Naive B cell (primary cell): ENCODE data around the gene DSG2. TPM values are rescaled to one million over a fixed set of nuclear protein-coding genes. Genes with fewer than 3 reads are reported as not detected.
A peak's percentile ranks its signal among the peaks of the same experiment; 100 is the strongest.

Source experiments
- ATAC-seq, 2 donors: fragments of 150-1000 bp; cut with Tn5 transposase; 2 replicates each; pipeline ENCODE4 v1.10.0; 2021; ENCODE audit warnings: low read depth in 2 of 2, mild to moderate bottlenecking in 2 of 2, moderate library complexity in 2 of 2
- DNase-seq: peaks from one replicate; pipeline ENCODE4 v3.0.0; 2022
- H3K27ac Mint-ChIP-seq, 6 donors: one replicate each; pipeline ENCODE4 v1.8.0; 2020 to 2022; ENCODE audit warnings: mild to moderate bottlenecking in 6 of 6, mixed read lengths in 6 of 6, moderate library complexity in 5 of 6, inconsistent platforms in 2 of 6
- H3K27me3 Mint-ChIP-seq, 3 donors: one replicate each; pipeline ENCODE4 v1.8.0; 2021 to 2022; ENCODE audit warnings: mixed read lengths in 3 of 3, mild to moderate bottlenecking in 1 of 3
- H3K36me3 Mint-ChIP-seq, 2 donors: one replicate each; pipeline ENCODE4 v1.8.0; 2020 to 2022; ENCODE audit warnings: mixed read lengths in 2 of 2, inconsistent platforms in 1 of 2, mild to moderate bottlenecking in 1 of 2
- H3K4me1 Mint-ChIP-seq, 3 donors: one replicate each; pipeline ENCODE4 v1.8.0; 2020 to 2022; ENCODE audit warnings: mixed read lengths in 3 of 3, inconsistent platforms in 1 of 3, mild to moderate bottlenecking in 1 of 3, moderate library complexity in 1 of 3
- H3K4me3 Mint-ChIP-seq, 8 donors: one replicate each; pipeline ENCODE4 v1.8.0; 2020 to 2022; ENCODE audit warnings: mild to moderate bottlenecking in 8 of 8, mixed read lengths in 8 of 8, moderate library complexity in 8 of 8, inconsistent platforms in 2 of 8
- H3K9me3 Mint-ChIP-seq, 7 donors: one replicate each; pipeline ENCODE4 v1.8.0; 2020 to 2022; ENCODE audit warnings: mixed read lengths in 7 of 7, mild to moderate bottlenecking in 5 of 7, inconsistent platforms in 2 of 7, moderate library complexity in 1 of 7
- polyA plus RNA-seq, 6 donors: library from polyadenylated mRNA; unstranded; fragments of 300-500 nt; fragmentation: Illumina TruSeq; gene quantifications; one replicate each; pipeline ENCODE4 v1.2.3, GENCODE V29; 2021; ENCODE audit warnings: low read depth in 6 of 6

DSG2 gene
- polyA plus RNA-seq, 6 donors from 2014 or later, result not detected

DNA sequence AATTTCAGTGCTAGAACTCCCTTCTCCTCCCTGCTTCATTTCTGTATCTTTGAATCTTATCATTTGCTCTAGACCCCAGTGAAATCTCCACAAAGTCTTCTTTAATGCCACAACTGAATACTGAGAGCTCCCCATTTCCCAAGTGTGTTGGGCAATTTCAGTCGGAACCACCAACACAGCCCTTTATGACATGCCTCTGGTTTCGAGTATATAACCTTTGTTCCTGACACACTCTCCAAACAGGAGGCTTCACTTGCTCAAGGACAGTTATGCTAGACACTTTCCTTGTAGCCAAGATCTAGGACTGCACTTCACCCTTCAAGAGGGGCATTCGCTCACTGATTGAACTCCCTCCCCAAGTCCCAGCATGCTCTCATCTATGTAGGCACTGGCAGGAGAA is 75.1 kb downstream of the DSG2 start:
- Mint-ChIP-seq H3K36me3 (no peaks in the 10 kb centered on the region), H3K4me3 (no peak overlapping the region), H3K4me1 (no peaks in the 10 kb centered on the region), H3K9me3 (no peaks in the 10 kb centered on the region), H3K27me3 (no peaks in the 10 kb centered on the region), H3K27ac (no peak overlapping the region)
- DNase-seq (no peak), ATAC-seq (no peak)

DNA sequence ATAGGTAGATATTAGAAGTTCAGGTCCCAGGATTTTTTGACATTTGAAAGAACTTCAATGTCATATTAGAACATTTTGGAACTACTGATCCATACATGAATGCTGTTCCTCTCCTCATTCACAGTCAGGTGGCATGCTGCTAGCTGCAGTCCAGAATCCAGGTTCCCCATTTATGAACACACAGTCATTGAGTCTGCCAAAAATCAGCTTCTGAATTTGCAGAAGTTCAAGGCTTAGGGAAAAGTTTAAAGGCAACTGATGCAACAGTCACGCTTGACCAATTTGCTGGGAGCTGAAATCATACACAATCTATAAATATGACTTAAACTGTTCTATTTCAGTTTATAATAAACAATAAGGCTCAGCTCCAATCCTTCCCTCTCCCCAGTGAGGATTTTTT is 76.4 kb downstream of the DSG2 start:
- Mint-ChIP-seq H3K27ac (no peak overlapping the region), H3K27me3 (no peaks in the 10 kb centered on the region), H3K4me1 (no peaks in the 10 kb centered on the region), H3K9me3 (no peaks in the 10 kb centered on the region), H3K36me3 (no peaks in the 10 kb centered on the region), H3K4me3 (no peak overlapping the region)
- ATAC-seq (no peak), DNase-seq (no peak)

DNA sequence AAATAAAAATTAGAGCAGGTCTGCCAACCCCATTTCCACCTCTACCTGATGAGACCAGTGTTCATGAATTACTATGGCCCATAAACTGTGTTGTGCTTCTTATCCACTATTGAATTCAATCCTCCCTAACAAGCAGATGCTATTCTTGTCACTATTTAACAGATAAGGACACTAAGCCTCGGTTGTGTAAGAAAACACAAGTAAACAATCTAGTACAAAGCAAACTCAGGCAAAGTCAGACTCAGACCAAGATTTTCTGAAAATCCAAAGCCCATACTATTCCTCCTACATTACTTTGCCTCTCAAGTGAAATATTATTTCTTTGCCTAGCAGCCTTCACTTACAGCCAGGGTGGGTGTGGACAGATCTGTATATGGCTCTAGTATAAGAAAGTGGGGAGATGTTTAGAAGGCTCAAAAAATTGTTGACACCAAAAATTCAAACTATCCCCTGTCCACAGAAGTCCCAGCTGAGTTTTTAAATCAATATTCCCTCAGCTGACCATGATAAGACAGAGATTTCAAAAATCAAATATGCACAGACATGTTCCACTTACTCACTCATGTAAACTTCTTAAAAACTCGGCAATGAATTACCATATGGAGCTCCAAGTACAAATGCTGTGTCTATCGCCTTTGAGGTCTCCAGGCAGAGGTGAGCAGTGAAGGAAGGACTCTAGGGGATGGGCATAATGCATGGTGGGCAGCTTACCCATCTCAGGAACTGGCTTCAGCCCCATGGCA is 77.7 kb downstream of the DSG2 start:
- Mint-ChIP-seq H3K27me3 (no peaks in the 10 kb centered on the region), H3K27ac (no peak overlapping the region), H3K4me1 (no peaks in the 10 kb centered on the region), H3K4me3 (no peak overlapping the region), H3K36me3 (no peaks in the 10 kb centered on the region), H3K9me3 (no peaks in the 10 kb centered on the region)
- DNase-seq (no peak), ATAC-seq (no peak)

DNA sequence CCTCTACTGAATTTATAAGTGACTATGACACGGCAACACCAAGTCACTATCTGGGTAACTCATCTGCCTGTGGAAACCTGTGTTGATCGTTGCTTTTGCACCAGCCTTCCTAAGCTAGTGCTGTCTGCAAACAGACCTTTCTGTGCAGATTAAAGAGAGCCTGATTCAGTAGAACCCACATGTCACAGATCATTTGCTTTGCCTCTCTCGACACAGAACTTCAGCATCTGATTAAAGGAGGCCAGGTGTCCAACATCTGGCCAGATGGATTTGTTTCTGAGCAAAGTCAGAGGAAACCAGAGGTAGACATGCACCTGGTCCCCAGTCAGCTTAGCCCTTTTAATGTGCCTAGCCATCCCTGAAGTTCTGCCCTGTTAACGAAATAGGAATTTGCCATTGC is 78.7 kb downstream of the DSG2 start:
- no peak overlapping the region for H3K27ac Mint-ChIP-seq
- DNase-seq (no peak), ATAC-seq (no peak)
- H3K9me3 Mint-ChIP-seq, result no peaks in the 10 kb centered on the region
- H3K4me1 Mint-ChIP-seq, result no peaks in the 10 kb centered on the region
- no peak overlapping the region for H3K4me3 Mint-ChIP-seq
- H3K27me3 Mint-ChIP-seq, result no peaks in the 10 kb centered on the region
- no peaks in the 10 kb centered on the region for H3K36me3 Mint-ChIP-seq

DNA sequence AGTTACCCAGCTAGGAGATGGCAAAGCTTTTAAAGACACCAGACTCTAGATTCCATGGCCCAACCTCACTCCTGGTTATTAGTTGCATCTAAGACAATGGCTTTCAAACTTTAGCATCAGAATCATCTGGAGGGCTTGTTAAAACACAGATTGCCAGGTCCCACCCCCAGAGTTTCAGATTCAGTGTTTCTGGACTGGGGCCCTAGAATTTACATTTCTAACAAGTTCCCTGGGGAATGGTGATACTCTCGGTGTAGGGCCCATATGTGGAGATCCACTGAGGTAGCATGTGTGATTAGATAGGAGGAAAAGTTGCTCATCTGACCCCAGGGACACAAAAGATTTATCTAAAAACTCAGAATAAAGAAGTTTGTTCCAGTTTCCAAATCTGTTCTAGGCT is 79.2 kb downstream of the DSG2 start:
- H3K9me3 Mint-ChIP-seq, result no peaks in the 10 kb centered on the region
- no peaks in the 10 kb centered on the region for H3K36me3 Mint-ChIP-seq
- ATAC-seq (no peak), DNase-seq (no peak)
- H3K27me3 Mint-ChIP-seq, result no peaks in the 10 kb centered on the region
- H3K27ac Mint-ChIP-seq, result no peak overlapping the region
- peak overlapping the region in 1 of 8 donors; percentile 12 for H3K4me3 Mint-ChIP-seq
- H3K4me1 Mint-ChIP-seq, result no peaks in the 10 kb centered on the region

DNA sequence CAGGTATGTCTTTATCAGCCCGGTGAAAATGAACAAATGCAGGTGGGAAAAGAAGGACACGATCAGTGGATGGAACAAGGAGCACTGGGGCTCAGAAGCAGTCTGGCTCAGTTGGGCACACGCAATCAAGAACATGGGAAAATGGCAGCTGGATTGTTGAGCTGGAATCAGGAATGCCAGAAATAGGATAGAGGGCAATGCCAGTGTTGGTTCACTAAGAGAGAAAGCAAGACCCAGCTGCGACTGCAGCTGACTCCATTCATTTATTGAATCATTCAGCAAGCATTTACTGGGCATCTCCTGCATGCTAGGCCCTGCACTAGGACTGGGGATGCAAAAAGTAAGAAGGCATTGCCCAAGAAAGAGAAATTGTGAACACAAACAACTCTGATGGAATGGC is 80.1 kb downstream of the DSG2 start:
- Mint-ChIP-seq H3K27ac (no peak overlapping the region), H3K36me3 (no peaks in the 10 kb centered on the region), H3K9me3 (no peaks in the 10 kb centered on the region), H3K4me1 (no peaks in the 10 kb centered on the region), H3K27me3 (no peaks in the 10 kb centered on the region), H3K4me3 (no peak overlapping the region)
- ATAC-seq (no peak), DNase-seq (no peak)

DNA sequence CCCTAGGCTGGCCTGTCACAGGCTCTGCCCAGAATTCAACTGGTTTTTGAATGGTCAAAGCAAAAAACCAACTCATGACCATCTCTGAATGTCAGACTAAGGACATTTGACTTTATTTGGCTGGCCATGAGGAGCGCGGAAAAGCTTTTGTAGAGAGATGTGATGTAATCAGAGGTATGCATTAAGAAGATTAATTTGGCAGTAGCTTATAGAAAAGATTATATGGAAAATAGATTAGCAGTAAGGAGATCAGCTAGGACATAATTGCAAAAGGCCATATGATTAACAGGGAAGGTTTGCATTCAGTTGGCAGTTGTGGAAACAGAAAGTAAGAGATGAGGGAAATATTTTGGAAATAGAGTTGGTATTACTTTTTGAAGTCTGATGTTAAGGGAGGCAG is 81.4 kb downstream of the DSG2 start:
- Mint-ChIP-seq H3K27me3 (no peaks in the 10 kb centered on the region), H3K4me3 (no peak overlapping the region), H3K27ac (no peak overlapping the region), H3K4me1 (no peaks in the 10 kb centered on the region), H3K36me3 (no peaks in the 10 kb centered on the region), H3K9me3 (no peaks in the 10 kb centered on the region)
- no peak for DNase-seq
- ATAC-seq, result no peak

DNA sequence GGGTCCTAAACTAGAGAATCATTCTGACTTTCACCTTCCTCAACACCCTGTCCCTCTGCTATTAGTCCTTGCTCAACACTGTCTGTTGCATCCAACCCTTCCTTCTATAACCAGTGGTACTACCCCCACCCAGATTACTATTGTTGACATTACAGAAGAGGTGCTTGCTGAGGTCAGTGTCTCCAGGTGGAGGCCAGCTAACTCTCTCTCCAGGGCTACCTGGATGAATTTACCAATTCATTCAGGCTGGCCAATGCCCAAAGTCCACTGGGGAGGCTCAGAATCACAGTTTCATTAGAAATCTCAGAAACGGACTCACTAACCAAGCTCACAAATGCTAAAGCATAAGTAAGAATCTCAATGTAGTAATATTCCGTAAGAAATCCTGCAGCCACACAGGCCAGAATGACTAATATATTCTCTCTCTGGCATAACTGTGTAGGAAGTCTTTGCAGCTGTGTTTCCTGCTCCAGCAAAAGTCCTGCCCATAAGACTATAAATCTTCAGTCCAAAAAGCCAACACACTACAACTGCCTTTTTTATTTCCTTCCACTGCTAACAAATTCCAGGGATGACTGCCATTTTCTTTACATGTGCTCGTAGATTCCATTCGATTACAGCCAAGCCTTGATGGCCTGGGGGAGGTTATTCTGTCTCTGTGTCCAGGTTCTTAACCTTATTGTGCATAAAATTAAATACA is 83.7 kb downstream of the DSG2 start:
- Mint-ChIP-seq H3K4me1 (no peaks in the 10 kb centered on the region), H3K4me3 (no peak overlapping the region), H3K27me3 (no peaks in the 10 kb centered on the region), H3K36me3 (no peaks in the 10 kb centered on the region), H3K27ac (no peak overlapping the region), H3K9me3 (no peaks in the 10 kb centered on the region)
- ATAC-seq (no peak), DNase-seq (no peak)

DNA sequence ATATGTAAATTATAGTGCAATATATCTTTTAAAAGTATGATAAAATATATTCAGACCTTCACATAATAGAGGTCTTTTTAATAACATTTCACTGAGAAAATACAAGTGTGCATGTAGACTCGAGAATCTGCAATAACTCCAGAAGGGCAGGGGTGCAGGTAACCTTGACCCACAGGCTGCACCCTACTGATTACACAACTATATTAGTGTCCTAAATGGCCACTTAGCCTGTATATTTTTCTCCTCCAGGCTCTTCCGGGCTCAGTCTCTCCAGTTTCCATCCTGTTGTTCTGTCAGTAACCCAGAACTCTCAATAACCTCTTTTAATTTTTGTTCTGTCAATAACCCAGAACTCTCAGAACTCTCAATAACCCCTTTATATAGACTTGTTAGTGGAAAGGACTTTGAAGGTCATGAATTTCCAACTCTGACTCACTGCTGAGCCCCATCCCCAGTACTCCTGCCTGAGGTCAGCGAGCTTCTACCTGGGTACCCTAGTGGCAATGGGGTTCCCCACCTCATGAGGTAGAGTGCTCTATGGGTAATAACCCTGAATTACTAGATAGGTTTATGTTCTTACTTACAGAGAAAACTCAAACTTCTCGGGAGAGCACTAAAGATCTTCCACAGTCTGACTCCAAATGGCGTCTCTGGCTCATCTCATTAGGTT is 85.3 kb downstream of the DSG2 start:
- Mint-ChIP-seq H3K27ac (peak overlapping the region in 1 of 6 donors; percentile 61), H3K4me3 (no peak overlapping the region), H3K36me3 (no peaks in the 10 kb centered on the region), H3K9me3 (no peaks in the 10 kb centered on the region), H3K4me1 (no peaks in the 10 kb centered on the region), H3K27me3 (no peaks in the 10 kb centered on the region)
- DNase-seq (no peak), ATAC-seq (no peak)

DNA sequence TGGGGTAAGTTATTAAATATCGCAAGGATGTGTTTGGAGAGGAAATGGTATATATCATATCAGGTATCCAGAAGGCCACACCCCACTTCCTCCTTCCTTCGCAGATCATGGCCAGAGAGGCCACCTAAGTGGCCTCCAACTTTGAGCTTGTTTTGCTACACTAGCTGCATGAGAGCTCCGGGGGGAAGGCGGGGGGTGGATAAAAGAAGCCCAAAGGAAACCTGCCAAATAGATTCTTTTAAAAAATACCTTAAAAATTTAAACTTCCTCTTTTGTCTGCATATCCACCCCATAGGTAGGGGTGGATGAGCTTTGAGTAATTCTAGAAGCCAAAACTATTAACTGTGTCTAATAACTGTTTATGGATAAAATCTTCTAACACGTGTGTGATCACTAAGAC is 88.0 kb downstream of the DSG2 start:
- Mint-ChIP-seq H3K9me3 (peaks cover 0 to 2% (median 0%) of the 10 kb centered on the region in 7 donors), H3K27ac (no peak overlapping the region), H3K4me1 (no peaks in the 10 kb centered on the region), H3K4me3 (no peak overlapping the region), H3K27me3 (no peaks in the 10 kb centered on the region), H3K36me3 (no peaks in the 10 kb centered on the region)
- ATAC-seq, result no peak
- no peak for DNase-seq

DNA sequence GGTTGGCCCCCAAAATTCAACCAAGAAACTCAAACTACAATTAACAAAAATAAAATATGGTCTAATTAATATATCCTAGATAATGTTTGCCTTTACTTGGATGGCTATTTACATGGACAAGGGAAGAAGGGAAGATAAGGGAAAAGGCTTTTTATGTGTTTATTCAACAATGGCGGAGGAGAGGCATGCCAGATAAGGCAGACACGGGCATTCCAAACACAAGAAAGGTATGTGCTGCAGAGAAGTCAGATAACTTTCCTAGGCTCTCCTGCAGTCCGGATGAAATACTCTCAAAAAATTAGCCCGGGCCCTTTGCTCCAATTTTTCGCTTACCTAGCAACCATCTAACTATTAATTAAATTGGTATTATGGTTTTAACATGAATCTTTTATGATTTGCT is 88.6 kb downstream of the DSG2 start:
- H3K4me1 Mint-ChIP-seq, result no peaks in the 10 kb centered on the region
- no peaks in the 10 kb centered on the region for H3K36me3 Mint-ChIP-seq
- H3K4me3 Mint-ChIP-seq, result no peak overlapping the region

DNA sequence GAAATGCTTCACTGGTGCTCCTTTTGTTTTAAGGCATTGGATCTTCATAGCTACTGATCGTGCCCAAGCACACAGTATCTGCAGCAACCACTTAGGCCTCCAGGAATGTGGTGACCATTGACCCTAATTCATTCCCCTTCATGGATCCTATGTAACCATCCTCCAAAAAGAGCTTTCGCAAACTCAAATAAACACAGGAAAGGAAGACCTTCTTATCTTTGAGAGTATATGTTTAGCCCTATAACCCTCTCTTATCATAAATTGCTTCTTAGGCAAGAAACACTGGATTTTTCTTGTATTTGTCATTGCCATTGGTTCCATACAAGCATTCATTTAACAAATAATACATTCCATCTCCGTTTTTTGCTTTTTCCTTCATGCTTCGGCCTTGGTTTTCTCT is 89.6 kb downstream of the DSG2 start:
- no peaks in the 10 kb centered on the region for H3K36me3 Mint-ChIP-seq
- H3K9me3 Mint-ChIP-seq, result peaks cover 0 to 2% (median 0%) of the 10 kb centered on the region in 7 donors
- no peak overlapping the region for H3K4me3 Mint-ChIP-seq
- DNase-seq, result no peak
- no peaks in the 10 kb centered on the region for H3K27me3 Mint-ChIP-seq
- ATAC-seq, result no peak
- no peaks in the 10 kb centered on the region for H3K4me1 Mint-ChIP-seq
- no peak overlapping the region for H3K27ac Mint-ChIP-seq

More for the DNA sequence above, 88.6 kb downstream of the DSG2 start:
- DNase-seq (no peak), ATAC-seq (no peak)
- H3K27me3 Mint-ChIP-seq, result no peaks in the 10 kb centered on the region
- H3K9me3 Mint-ChIP-seq, result peaks cover 0 to 2% (median 0%) of the 10 kb centered on the region in 7 donors
- H3K27ac Mint-ChIP-seq, result no peak overlapping the region

DNA sequence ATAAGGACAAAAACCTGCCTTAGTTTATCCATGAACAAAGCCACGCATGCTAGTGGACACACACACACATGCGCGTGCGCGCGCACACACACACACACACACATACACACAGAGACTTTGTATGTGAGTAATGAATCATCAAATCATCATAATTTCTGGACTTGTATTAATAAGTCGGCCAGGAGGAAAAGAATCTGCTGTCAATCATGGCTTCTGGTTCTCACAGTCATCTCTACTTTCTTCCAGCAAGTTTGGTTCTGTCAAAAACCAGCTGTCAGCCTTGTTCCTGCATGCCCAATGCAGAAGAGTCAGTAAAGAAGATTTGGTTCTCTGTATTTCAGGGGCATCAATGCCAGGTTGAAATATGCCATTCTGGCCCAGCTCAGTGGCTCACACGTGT is 92.6 kb downstream of the DSG2 start:
- H3K27me3 Mint-ChIP-seq, result no peaks in the 10 kb centered on the region
- DNase-seq (no peak), ATAC-seq (no peak)
- H3K4me1 Mint-ChIP-seq, result no peaks in the 10 kb centered on the region
- peaks cover 0 to 2% (median 0%) of the 10 kb centered on the region in 7 donors for H3K9me3 Mint-ChIP-seq
- H3K36me3 Mint-ChIP-seq, result no peaks in the 10 kb centered on the region
- no peak overlapping the region for H3K4me3 Mint-ChIP-seq
- H3K27ac Mint-ChIP-seq, result no peak overlapping the region

DNA sequence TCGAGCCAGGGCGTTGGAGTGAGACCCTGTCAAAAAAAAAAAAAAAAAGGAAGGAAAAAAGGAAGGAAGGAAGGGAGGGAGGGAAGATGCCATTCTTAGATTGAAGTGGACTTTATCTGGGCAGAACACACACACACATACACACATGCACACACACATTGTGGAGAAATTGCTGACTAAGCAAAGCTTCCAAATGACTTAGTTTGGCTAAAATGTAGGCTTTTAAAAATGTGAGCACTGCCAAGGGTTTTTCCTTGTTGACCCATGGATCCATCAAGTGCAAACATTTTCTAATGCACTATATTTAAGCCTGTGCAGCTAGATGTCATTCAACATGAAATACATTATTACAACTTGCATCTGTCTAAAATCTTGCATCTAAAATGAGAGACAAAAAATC is 93.1 kb downstream of the DSG2 start:
- no peak for DNase-seq

More for the DNA sequence above, 93.1 kb downstream of the DSG2 start:
- no peak for ATAC-seq
- Mint-ChIP-seq H3K27me3 (no peaks in the 10 kb centered on the region), H3K36me3 (no peaks in the 10 kb centered on the region), H3K9me3 (peaks cover 0 to 2% (median 0%) of the 10 kb centered on the region in 7 donors), H3K4me1 (no peaks in the 10 kb centered on the region), H3K27ac (peak overlapping the region in 1 of 6 donors; percentile 8), H3K4me3 (no peak overlapping the region)
